Brain microvascular endothelial cell (primary cell): ENCODE measurements around the gene MLST8.

Source experiments
- DNase-seq: peaks from one replicate; pipeline ENCODE4 v3.0.0-alpha.2; 2020
- H3K27ac ChIP-seq: fragments of 250-450 bp; sonication (Bioruptor Pico); 2 replicates; pipeline ENCODE4 v1.5.1; 2020; ENCODE audit warnings: mild to moderate bottlenecking, moderate library complexity
- H3K27me3 ChIP-seq: fragments of 250-450 bp; sonication (Bioruptor Pico); replicated peaks from 2 replicates; pipeline ENCODE4 v1.5.1; 2020; ENCODE audit warnings: mild to moderate bottlenecking
- H3K36me3 ChIP-seq: fragments of 250-450 bp; sonication (Bioruptor Pico); replicated peaks from 2 replicates; pipeline ENCODE4 v1.5.1; 2020; ENCODE audit warnings: mild to moderate bottlenecking
- H3K4me3 ChIP-seq: 2 replicates; pipeline ENCODE4 v1.5.1; 2011; ENCODE audit warnings: low read depth, mild to moderate bottlenecking, control low read depth, low read length, moderate library complexity
- in situ Hi-C: cut with HindIII; loops from 2 replicates; pipeline ENCODE4 v1.10.0; 2017; ENCODE audit warnings: low sequenced_read_pairs, low pct_ligation_motif_present
- TF ChIP-seq, protein P1 (sequence below): IDR thresholded peaks from 2 replicates; pipeline ENCODE4 v1.5.1; 2011; ENCODE audit warnings: low read depth, mild to moderate bottlenecking, moderate library complexity, low read length, control low read depth, inconsistent platforms; ENCODE audit errors: missing control alignments

The MLST8 gene

DNA sequence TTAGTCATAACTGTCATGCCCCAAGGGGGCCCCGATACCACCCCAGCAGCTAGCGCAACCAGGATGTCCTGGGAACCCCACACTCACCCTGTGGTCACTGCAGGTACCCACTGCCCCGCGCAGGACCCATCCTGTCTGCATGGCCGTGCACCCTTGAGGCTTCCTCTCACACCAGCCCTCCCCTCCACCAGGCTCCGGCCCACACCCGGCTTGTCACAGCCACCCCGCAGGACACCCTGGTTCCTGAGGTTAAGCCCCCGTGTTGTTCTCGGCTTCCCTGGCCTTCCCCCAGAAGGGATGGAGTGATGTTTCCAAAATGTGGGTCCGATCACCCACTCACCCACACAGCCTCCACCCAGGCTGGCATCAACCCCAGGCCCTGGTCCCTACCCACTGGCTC lies 38.5 kb downstream of the MLST8 start:
- TF ChIP-seq, protein P1, sequence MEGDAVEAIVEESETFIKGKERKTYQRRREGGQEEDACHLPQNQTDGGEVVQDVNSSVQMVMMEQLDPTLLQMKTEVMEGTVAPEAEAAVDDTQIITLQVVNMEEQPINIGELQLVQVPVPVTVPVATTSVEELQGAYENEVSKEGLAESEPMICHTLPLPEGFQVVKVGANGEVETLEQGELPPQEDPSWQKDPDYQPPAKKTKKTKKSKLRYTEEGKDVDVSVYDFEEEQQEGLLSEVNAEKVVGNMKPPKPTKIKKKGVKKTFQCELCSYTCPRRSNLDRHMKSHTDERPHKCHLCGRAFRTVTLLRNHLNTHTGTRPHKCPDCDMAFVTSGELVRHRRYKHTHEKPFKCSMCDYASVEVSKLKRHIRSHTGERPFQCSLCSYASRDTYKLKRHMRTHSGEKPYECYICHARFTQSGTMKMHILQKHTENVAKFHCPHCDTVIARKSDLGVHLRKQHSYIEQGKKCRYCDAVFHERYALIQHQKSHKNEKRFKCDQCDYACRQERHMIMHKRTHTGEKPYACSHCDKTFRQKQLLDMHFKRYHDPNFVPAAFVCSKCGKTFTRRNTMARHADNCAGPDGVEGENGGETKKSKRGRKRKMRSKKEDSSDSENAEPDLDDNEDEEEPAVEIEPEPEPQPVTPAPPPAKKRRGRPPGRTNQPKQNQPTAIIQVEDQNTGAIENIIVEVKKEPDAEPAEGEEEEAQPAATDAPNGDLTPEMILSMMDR, result no peak
- in situ Hi-C loops, result no loop called here
- no peak overlapping the region for H3K27ac ChIP-seq
- no peak for DNase-seq
- peaks cover 43% of the 10 kb centered on the region for H3K36me3 ChIP-seq
- H3K4me3 ChIP-seq, result no peak overlapping the region
- H3K27me3 ChIP-seq, result no peaks in the 10 kb centered on the region

DNA sequence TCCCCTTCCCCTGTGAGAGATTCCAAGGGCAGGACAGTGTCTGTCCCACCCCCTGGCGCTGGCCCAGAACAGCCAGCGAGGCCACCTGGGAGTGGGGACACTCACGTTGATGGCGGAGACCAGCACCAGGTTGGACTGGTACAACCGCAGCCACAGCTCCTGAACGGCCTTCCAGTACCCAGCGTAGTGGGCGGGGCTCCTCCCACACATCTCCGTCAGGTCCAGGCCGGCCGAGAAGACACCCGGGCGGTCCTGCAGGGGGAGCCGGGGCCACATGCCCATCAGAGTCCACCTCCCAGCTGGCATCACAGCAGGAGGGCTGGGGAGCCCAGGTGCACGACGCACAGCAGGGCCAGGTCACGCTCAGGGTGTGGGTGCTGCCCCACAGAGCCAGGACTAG lies 39.0 kb downstream of the MLST8 start:
- TF ChIP-seq, protein P1, result peak; percentile 35
- H3K27ac ChIP-seq, result no peak overlapping the region
- H3K4me3 ChIP-seq, result no peak overlapping the region
- DNase-seq, result no peak
- H3K27me3 ChIP-seq, result no peaks in the 10 kb centered on the region
- H3K36me3 ChIP-seq, result peaks cover 43% of the 10 kb centered on the region
- in situ Hi-C loops, result no loop called here

- H3K4me3 ChIP-seq, result no peak overlapping the region
- H3K27me3 ChIP-seq, result no peaks in the 10 kb centered on the region
- H3K27ac ChIP-seq, result no peak overlapping the region
- in situ Hi-C loops, result no loop called here
- peaks cover 43% of the 10 kb centered on the region for H3K36me3 ChIP-seq
- TF ChIP-seq, protein P1, result no peak
- DNase-seq, result no peak
These were observed 39.9 kb downstream of the MLST8 start for GRCh38 chr16:2244926-2245795.

DNA sequence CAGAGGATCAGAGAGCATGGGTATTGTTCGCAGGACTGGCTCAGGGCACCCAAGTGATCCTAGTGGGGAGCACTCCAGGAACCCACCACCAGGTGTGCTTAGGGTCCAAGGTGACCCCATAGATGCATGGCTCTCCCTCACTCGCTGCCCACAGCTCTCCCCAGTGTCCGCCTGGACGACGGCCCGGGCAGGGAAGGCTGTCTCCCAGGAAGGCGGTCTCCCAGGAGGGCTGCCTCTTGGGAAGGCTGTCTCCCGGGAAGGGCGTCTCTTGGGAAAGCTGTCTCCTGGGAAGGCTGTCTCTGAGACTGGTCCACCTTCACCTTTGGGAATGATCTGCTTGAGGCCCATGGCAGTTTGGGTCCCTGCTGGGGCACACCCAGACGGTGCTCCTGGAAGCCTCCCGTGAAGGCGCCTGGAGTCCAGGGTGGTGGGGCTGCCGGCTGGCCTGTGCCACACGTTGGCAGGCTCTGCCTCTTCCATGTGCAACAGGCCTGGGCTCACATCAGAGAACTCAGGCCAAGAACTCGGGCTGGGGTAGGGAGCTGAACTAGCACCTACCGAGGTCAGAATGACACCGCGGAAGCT lies 41.1 kb downstream of the MLST8 start:
- in situ Hi-C loops, result no loop called here
- H3K36me3 ChIP-seq, result peaks cover 43% of the 10 kb centered on the region
- DNase-seq, result no peak
- no peak overlapping the region for H3K27ac ChIP-seq
- H3K27me3 ChIP-seq, result no peaks in the 10 kb centered on the region
- H3K4me3 ChIP-seq, result no peak overlapping the region
- TF ChIP-seq, protein P1, result no peak

- peak; percentile 16 for DNase-seq
- TF ChIP-seq, protein P1, result no peak
- Histone ChIP-seq H3K27me3 (no peaks in the 10 kb centered on the region), H3K36me3 (peaks cover 40% of the 10 kb centered on the region), H3K27ac (peak overlapping the region; percentile 18), H3K4me3 (peak overlapping the region; percentile 65)
- in situ Hi-C loops, result no loop called here
These were observed 45.5 kb downstream of the MLST8 start for GRCh38 chr16:2250652-2251295.
